IMR-90 (cell line): ENCODE data around the gene C11orf21.

Experiments
- CEBPB ChIP-seq: IDR thresholded peaks from 2 replicates; pipeline ENCODE4 v1.6.1; 2012; ENCODE audit warnings: low read depth, low read length, improper control_type of control experiment
- CHD1 ChIP-seq: IDR thresholded peaks from 2 replicates; pipeline ENCODE4 v1.6.1; 2012; ENCODE audit warnings: low read depth, low read length, improper control_type of control experiment
- CTCF ChIP-seq: conservative IDR thresholded peaks from 2 replicates; pipeline ENCODE4 v1.5.1; 2012; ENCODE audit warnings: mild to moderate bottlenecking, low read depth, low read length, improper control_type of control experiment
- MAFK ChIP-seq: IDR thresholded peaks from 2 replicates; pipeline ENCODE4 v1.6.1; 2012; ENCODE audit warnings: low read depth, low read length, improper control_type of control experiment
- POLR2A ChIP-seq: IDR thresholded peaks from 2 replicates; pipeline ENCODE4 v1.6.1; 2012; ENCODE audit warnings: mild to moderate bottlenecking, low read depth, low read length
- RFX5 ChIP-seq: IDR thresholded peaks from 2 replicates; pipeline ENCODE4 v1.8.0; 2012; ENCODE audit warnings: low read depth, mild to moderate bottlenecking, low read length, moderate library complexity
- SMC3 ChIP-seq: fragments of 150-350 bp; IDR thresholded peaks from 2 replicates; pipeline ENCODE4 v1.6.1; 2016; ENCODE audit warnings: low read depth, mild to moderate bottlenecking, antibody characterized with exemption, low read length, moderate library complexity
- USF2 ChIP-seq: fragments of 150-350 bp; IDR thresholded peaks from 2 replicates; pipeline ENCODE4 v1.6.1; 2017; ENCODE audit warnings: mild to moderate bottlenecking, antibody characterized with exemption, low read length, low read depth

- TF ChIP-seq MAFK: no peak
- TF ChIP-seq CTCF: no peak
- TF ChIP-seq POLR2A: no peak
- TF ChIP-seq RFX5: no peak
- no peak for TF ChIP-seq CHD1
- no peak for TF ChIP-seq CEBPB
- no peak for TF ChIP-seq USF2
- no peak for TF ChIP-seq SMC3
Observed at GRCh38 chr11:2346014-2346413, 44.3 kb upstream of the C11orf21 start.
